NK-92 treated with Interleukin-12 subunit alpha and Interleukin-12 subunit beta, amount 100 ng/mL, for 24 hours (cell line): ENCODE results near the gene CDH23.

Experiments used
- DNase-seq: peaks from one replicate; lab custom pipeline; 2025; lab: John Stamatoyannopoulos, UW

Gene CDH23

DNA sequence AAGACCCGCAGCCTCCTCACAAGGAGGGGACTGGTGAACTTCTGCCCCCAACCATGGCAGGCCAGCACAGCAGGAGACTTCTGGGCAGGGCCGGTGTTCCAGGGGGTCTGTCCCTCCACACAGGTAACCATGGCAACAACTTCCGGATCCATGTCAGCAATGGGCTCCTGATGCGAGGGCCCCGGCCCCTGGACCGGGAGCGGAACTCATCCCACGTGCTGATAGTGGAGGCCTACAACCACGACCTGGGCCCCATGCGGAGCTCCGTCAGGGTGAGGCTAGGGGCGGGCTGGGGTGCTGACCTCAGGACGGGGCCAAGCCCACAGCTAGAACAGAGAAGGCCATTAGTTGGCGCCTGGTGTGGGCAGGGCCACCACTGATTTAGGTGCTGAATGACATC is 328.5 kb downstream of the CDH23 start:
- no peak for DNase-seq

- peak; percentile 34 for DNase-seq
These were observed 329.4 kb downstream of the CDH23 start for GRCh38 chr10:71725998-71726579.

DNA sequence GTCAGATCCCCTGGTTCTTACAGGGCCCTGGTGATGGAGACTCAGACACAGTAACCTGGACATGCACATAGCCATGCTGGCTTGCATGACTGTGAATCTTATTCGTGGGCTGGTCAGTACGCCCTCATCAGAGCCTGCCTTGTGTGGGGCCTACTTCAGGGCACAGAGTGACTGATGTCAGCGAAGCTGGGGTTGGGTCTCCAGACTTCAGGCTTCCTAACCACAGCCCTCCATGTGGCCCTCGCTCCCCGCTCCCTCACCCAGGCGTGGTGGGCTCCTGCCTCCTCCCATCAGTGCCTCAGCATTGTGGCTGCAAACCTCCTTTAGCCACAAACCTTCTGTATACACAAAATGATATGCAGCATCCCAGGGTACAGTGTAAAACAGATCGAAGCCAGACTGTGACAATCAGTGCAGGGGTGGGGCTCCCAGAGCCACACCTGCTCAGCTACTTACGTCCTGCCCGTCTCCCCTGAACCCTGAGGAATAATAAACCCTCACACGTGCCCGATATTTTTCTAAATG is 329.9 kb downstream of the CDH23 start:
- DNase-seq: no peak

DNA sequence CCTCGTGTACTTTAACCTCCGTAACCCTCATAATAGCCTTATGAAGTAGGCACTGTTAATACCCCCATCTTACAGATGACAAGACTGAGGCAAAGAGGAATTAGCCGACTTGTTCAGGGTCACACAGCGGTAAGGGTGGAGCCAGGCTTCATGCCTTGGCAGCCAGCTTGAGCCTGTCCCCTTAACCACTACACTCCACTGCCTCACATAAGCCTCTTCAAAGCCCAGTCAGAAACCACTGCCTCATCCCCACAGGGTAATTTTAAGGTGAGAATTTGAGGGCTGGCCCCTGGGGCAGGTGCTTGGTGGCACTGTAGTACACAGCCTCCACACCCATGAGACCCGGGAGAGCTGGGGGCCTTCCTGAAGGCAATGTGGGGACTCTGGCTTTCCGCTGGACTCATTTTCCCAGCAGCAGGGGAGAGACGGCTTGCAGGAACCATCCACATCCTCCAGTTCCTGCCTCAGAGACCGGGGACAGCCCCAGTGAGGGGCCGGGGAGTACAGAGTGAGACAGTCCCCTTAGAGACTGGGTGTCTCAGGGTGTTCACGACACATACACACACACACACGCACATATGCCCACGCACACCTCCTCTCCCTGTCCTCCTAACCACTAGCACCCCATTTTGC is 330.5 kb downstream of the CDH23 start:
- peak; percentile 15 for DNase-seq

DNA sequence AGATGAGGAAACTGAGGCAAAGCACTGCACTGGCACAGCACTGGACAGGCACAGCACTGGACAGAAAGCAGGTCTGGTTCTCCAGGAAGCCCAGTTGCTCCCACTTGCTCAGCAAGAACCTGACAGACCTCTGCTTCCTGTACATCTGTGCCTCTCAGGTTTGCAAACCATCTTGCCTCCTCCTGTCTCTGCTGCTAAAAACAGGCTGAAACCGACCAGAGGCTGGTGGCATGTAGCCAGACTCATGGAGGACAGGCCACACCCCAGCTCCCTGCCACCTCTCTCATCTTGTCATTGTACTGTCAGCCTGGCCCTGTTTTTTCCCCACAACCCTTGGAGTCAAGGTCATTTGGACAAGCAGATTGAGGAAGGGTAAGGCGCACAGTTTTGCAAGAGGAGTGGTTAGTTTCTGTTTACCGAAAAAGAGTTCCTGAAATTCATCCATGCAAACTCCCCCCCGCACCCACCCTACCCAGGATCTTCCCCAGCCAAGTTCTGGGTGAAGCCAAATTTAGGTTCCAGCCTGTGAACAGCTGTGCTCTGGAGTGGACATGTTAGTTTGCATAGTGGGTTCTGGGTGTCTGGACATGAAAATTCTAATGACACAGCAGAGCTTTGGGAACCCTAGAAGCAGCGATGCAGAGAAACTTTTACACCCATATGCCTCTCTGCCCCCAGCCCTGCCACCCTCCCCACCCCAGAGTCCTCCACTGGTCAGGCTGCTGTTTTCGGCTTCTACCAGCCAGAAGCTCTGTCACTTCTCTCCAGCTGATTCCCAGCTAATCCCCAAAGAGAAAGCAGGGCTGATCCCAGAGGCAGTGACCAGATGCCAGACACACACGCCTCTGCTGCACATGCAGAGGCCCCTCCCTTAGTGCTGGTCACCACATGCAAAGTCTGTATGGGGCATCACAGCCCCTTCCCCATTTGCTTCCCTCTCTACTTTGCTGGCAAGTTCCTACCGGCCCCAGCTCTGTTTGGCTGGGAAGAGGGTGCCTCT is 331.3 kb downstream of the CDH23 start:
- no peak for DNase-seq

DNA sequence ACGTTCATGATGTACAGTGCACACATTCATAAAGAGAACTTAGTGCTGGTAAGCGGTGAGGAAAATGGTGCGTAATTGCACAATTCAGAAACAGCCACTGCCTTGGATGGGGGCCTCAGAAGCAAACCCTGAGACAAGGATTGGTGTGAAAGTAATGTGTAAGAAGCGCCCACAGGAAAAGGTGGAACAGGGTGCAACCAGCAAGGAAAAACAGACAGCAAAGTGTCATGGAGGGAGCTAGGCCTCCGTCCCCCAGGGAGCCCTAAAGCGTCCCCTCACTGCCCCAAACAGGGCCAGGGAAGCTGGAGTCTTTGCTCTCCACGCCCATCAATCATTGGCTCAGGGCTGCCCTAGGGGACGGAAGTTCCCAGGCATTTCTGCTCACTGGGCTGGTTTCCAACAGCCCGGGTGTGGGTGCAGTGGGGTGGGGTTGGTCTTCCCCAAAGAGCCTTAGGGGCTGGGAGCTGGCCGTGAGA is 332.5 kb downstream of the CDH23 start:
- no peak for DNase-seq

DNA sequence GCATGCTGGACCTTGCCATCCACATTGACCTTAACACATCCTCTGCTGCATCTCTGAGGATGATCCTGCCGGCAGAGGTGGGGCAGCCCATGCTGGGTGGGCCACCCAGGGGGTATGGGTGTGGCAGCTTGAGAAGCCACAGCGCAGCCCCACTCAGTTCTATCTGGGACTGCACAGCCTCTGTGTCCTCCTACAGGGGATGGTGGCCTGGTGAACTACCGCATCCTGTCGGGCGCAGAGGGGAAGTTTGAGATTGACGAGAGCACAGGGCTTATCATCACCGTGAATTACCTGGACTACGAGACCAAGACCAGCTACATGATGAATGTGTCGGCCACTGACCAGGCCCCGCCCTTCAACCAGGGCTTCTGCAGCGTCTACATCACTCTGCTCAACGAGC is 335.1 kb downstream of the CDH23 start:
- DNase-seq: no peak

GRCh38 chr10:71734797-71735196 is 338.1 kb downstream of the CDH23 start:
- DNase-seq: no peak

- no peak for DNase-seq
These were observed 339.2 kb downstream of the CDH23 start for GRCh38 chr10:71735709-71736569.

DNA sequence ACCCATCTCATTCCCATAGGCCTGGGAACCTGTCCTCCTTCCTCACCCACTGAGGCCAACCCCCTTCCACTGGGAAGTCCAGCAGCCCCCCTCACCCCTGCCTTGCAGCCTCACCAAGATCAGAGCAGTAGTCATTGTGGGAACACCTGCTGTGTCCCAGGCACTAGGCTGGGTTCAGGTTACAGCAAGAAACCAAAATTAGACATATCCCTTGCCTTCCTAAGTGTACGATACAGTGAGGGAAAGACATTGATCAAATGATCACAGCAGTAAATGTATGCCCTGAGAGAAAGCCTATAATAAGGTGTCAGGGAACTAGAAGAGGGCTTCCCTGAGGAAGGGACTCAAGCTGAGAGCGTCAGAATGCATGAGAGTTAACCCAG is 339.8 kb downstream of the CDH23 start:
- no peak for DNase-seq

- DNase-seq: no peak
These were observed 340.5 kb downstream of the CDH23 start for GRCh38 chr10:71737001-71737833.

DNA sequence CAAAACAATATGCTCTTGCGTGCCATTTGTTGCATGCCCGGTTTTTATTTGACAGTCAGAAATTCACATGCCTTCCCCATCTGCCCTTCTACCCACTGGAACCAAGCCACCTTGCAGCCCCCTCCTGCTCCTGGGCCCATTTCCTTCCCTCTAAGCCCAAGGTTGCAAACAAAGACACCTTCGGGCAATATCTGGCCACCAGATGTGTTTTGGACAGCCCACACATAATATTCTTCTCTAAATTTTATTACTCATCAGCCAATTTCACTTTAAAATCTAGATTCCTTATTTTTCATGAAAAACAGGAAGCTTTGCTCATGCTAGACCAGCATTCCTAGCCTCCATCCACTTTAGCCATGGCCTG is 341.1 kb downstream of the CDH23 start:
- DNase-seq: no peak

DNA sequence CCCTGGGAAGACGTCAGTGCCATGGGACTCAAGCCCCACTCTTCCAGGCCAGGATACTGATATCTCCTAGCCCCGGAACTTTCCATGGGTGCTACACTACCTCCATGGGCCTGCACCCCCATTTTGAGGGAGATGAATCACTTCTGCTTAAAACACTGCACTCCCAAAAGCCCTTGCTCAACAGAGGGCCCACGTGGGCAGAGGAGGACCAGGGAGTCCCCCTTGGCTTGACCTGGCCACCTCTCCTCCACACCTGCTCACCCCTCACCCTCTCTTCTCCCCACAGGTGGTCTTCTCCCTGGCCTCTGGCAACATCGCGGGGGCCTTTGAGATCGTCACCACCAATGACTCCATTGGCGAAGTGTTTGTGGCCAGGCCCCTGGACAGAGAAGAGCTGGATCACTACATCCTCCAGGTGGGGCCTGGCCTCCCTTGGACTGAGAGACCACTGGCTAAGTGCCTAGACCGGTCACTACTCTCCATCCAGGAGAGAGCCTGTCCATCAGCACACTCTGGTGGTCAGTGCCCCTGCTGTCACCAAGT is 342.7 kb downstream of the CDH23 start:
- no peak for DNase-seq

GRCh38 chr10:71740069-71740653 is 343.4 kb downstream of the CDH23 start:
- no peak for DNase-seq

GRCh38 chr10:71741029-71741428 is 344.3 kb downstream of the CDH23 start:
- DNase-seq: no peak

- no peak for DNase-seq
These were observed 345.0 kb downstream of the CDH23 start for GRCh38 chr10:71741671-71742070.

DNA sequence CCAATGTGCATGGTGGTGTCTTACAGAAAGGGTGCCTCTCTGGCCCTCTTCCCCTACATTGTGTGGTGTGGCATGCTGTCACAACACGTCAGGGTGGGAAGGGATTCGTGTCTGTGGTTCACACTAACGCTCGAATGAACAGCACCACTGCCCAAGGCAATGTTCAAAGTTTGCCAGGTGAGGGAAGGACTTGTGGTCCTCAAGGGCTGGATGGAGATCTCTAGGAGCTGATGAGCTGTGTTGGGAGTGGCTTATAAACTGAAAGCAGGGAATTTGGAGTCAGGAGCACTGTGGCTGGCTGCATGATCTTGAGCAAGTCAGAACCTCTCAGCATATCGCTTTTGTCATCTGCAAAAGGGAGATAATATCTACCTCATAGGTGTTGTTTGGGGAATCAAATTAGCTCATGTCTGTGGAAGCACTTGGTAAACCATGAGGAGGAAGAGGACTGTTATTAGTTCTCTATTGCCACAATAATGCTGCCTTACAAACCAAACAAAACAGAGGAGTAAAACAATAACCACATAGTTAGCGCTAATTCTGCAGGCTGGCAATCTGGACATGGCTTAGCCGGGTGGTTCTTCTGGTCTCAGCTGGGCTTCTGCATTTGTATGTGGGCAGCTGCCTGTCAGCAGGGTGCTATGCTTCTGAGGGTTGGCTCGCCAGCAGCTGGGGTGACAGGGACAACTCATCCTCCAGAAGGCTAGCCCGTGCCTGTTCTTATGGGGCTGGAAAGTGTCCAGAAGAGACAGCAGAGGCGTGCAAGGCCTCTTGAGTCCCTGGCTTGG is 345.8 kb downstream of the CDH23 start:
- DNase-seq: peak; percentile 29

GRCh38 chr10:71743089-71743838 is 346.5 kb downstream of the CDH23 start:
- DNase-seq: no peak

GRCh38 chr10:71743866-71744265 is 347.1 kb downstream of the CDH23 start:
- no peak for DNase-seq
